ENCODE results near the gene RNF135.
"Not testable (repeated sequence)": the region's sequence is repeated elsewhere in the genome, so short reads cannot be mapped to it uniquely, and the experiment has no call there.

RNF135 gene

GRCh38 chr17:30957741-30958140 lies 13.1 kb upstream of the RNF135 start:
- no peak overlapping the region for H3K4me3 ChIP-seq (ENCODE audit: low read depth, low read length)
- no peak for TF ChIP-seq CTCF (IDR thresholded peaks at IDR 0.05; ENCODE audit: low read depth, low read length)

- no peak for TF ChIP-seq CTCF (IDR thresholded peaks at IDR 0.05; ENCODE audit: low read depth, low read length)
- H3K4me3 ChIP-seq (ENCODE audit: low read depth, low read length): no peak overlapping the region
Measured at GRCh38 chr17:30958187-30958586, 12.7 kb upstream of the RNF135 start.

- no peak for TF ChIP-seq CTCF (IDR thresholded peaks at IDR 0.05; ENCODE audit: low read depth, low read length)
- no peak overlapping the region for H3K4me3 ChIP-seq (ENCODE audit: low read depth, low read length)
Measured at GRCh38 chr17:30961209-30962188, 9.3 kb upstream of the RNF135 start.

GRCh38 chr17:30964312-30964711 lies 6.5 kb upstream of the RNF135 start:
- not testable (repeated sequence) for H3K4me3 ChIP-seq (ENCODE audit: low read depth, low read length)

- TF ChIP-seq CTCF (IDR thresholded peaks at IDR 0.05; ENCODE audit: low read depth, low read length): no peak
- H3K4me3 ChIP-seq (ENCODE audit: low read depth, low read length): no peak overlapping the region
Measured at GRCh38 chr17:30964876-30965275, 6.0 kb upstream of the RNF135 start.

GRCh38 chr17:30965686-30966085 lies 5.2 kb upstream of the RNF135 start:
- no peak for TF ChIP-seq CTCF (IDR thresholded peaks at IDR 0.05; ENCODE audit: low read depth, low read length)
- no peak overlapping the region for H3K4me3 ChIP-seq (ENCODE audit: low read depth, low read length)

GRCh38 chr17:30967911-30968310 lies 2.9 kb upstream of the RNF135 start:
- not testable (repeated sequence) for H3K4me3 ChIP-seq (ENCODE audit: low read depth, low read length)

- no peak for TF ChIP-seq CTCF (IDR thresholded peaks at IDR 0.05; ENCODE audit: low read depth, low read length)
Measured at GRCh38 chr17:30969989-30970830, 629 bp upstream of the RNF135 start.

More at GRCh38 chr17:30969989-30970830, 629 bp upstream of the RNF135 start:
- peak overlapping the region; percentile 70 for H3K4me3 ChIP-seq (ENCODE audit: low read depth, low read length)
